Measurements from ENCODE around the gene DENND1A.

DNA sequence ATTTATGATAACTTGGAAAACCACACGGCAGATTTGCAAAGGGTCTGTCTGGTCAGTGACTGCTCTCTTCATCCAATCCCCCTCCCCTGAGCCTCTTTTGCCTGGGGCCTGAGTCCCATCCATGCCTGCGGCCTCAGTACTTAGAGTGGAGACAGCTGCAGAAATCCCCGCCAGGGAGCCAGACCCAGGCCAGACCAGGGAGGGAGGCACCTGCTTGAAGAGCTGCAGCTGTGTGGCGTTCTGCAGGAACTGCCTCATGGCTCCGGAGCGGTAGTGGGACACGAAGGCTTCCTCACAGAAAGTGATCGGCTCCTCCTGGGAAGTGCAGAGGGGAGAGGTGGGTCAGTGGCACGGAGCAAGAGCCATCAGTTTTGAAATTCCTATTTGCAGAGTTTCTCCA, 472.3 kb downstream of the DENND1A start:
- TF ChIP-seq, protein P1, sequence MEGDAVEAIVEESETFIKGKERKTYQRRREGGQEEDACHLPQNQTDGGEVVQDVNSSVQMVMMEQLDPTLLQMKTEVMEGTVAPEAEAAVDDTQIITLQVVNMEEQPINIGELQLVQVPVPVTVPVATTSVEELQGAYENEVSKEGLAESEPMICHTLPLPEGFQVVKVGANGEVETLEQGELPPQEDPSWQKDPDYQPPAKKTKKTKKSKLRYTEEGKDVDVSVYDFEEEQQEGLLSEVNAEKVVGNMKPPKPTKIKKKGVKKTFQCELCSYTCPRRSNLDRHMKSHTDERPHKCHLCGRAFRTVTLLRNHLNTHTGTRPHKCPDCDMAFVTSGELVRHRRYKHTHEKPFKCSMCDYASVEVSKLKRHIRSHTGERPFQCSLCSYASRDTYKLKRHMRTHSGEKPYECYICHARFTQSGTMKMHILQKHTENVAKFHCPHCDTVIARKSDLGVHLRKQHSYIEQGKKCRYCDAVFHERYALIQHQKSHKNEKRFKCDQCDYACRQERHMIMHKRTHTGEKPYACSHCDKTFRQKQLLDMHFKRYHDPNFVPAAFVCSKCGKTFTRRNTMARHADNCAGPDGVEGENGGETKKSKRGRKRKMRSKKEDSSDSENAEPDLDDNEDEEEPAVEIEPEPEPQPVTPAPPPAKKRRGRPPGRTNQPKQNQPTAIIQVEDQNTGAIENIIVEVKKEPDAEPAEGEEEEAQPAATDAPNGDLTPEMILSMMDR (IDR thresholded peaks at IDR 0.05): no peak
- TF ChIP-seq EP300 (IDR thresholded peaks at IDR 0.05) (no peak), POLR2AphosphoS5 (IDR thresholded peaks at IDR 0.05) (no peak), POLR2A (IDR thresholded peaks at IDR 0.05) (no peak)
